Purkinje cell (primary cell): ENCODE measurements around the gene MFAP2. TPM values are rescaled to one million over a fixed set of nuclear protein-coding genes. Genes with fewer than 3 reads are reported as not detected.

ENCODE experiments used
- polyA plus RNA-seq: library from polyadenylated mRNA; unstranded; fragments of >200 nt; fragmentation: Nextera tagmentation; gene quantifications from 2 replicates; pipeline ENCODE4 v1.2.1, GENCODE V29; 2014

The MFAP2 gene, protein sequence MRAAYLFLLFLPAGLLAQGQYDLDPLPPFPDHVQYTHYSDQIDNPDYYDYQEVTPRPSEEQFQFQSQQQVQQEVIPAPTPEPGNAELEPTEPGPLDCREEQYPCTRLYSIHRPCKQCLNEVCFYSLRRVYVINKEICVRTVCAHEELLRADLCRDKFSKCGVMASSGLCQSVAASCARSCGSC
- polyA plus RNA-seq = not detected in 2 replicates

GRCh38 chr1:16980473-16981268 is at the start of gene MFAP2:
Gene MFAP2, minus strand, starts transcription at chr1:16980620. Its CDS starts 2,347 bp downstream, at chr1:16978273.

DNA sequence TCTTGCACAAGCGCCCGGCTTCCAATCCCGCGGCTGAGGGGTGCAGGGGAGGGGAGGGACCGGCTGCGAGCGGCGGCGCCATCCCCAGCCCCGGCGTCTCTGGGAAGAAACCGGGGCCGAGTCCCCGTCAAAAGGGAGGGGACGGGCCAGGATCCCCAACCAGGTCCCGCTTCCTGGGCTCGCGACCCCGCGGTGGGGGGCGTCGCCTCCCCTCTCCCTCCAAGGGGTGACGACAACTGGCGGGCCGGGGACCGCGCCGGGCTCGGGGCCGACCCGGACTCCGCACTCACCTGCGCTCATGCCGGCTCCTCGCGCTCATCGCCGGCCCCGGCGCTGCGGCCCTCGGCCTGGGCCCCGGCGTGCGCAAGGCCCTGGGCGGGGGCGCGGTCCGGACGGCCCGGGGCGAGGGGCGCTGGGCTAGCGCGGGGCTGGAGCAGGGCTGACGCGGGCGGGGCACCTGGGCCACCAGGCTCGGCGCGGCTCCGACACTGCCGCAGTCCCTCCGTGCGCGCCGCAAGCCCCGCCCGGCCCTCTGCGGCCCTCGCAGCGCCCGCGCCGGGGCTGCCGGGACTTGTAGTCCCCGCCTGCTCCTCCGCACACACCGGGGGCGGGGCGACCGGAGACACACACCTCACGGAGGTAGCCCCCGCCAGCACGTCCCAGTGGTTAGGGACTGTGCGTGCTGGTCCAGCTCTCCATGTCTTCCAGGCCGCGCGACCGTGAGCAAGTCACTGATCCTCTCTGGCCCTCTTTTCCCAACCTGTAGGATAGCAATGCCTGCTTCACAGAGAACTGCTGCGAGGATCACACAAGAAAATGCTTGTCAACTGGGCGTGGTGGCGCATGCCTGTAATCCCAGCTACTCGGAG is 31.3 kb upstream of the MFAP2 start, which contains the start of gene ATP13A2:
Gene ATP13A2, minus strand, starts transcription at position 490 of the 869 bp plus-strand sequence. Its CDS starts 190 bp downstream, at position 300.

Other genes starting within 250 kb of the MFAP2 start
- gene RNU1-4, start 240.1 kb downstream of the MFAP2 start, polyA plus RNA-seq = not detected in 2 replicates
- gene RNU1-2, start 84.6 kb downstream of the MFAP2 start, polyA plus RNA-seq = not detected in 2 replicates
- gene CROCC, start 58.7 kb downstream of the MFAP2 start, polyA plus RNA-seq = 0.08 TPM in 1 of 2 replicates, not detected in the other
- gene ATP13A2, start 31.3 kb upstream of the MFAP2 start, polyA plus RNA-seq = 11.4 and 14.7 TPM in 2 replicates
- 278 and 290 TPM in 2 replicates for gene SDHB, start 73.4 kb upstream of the MFAP2 start, polyA plus RNA-seq
- gene PADI2, start 138.8 kb upstream of the MFAP2 start, polyA plus RNA-seq = 1.3 and 1.5 TPM in 2 replicates
- not detected in 2 replicates for gene PADI1, start 224.5 kb upstream of the MFAP2 start, polyA plus RNA-seq